ENCODE measurements around the gene SNX1.

SNX1 gene

GRCh38 chr15:64122444-64122843 is 26.7 kb downstream of the SNX1 start (continued):
- TF ChIP-seq ZNF558 (tag by site-specific recombination; IDR thresholded peaks at IDR 0.05) = no peak

- ChIA-PET POLR2A (no interaction called here), CTCF (interaction anchor here (1.2 kb wide), 1 partner anchor 371 kb away, joined by 3 read pairs; no protein-coding TSS in a partner anchor)
- no peaks in the 10 kb centered on the region for H3K9me3 ChIP-seq (ENCODE audit: control insufficient read depth, insufficient read depth, low read depth, low read length)
- no peaks in the 10 kb centered on the region for H3K4me1 ChIP-seq (ENCODE audit: control insufficient read depth, insufficient read depth, low read length)
- TF ChIP-seq ATF2 (tag by site-specific recombination; IDR thresholded peaks at IDR 0.05; ENCODE audit: low read depth) (no peak), ZNF677 (tag by site-specific recombination; IDR thresholded peaks at IDR 0.05) (no peak), ZNF394 (tag by site-specific recombination; IDR thresholded peaks at IDR 0.05; ENCODE audit: borderline replicate concordance) (no peak), ZNF174 (tag by site-specific recombination; IDR thresholded peaks at IDR 0.05) (no peak), ZBTB20 (tag by site-specific recombination; IDR thresholded peaks at IDR 0.05) (no peak), ZNF704 (tag by site-specific recombination; IDR thresholded peaks at IDR 0.05) (no peak), ZNF214 (tag by site-specific recombination; IDR thresholded peaks at IDR 0.05; ENCODE audit: borderline replicate concordance) (no peak), ZNF221 (tag by site-specific recombination; IDR thresholded peaks at IDR 0.05; ENCODE audit: borderline replicate concordance) (no peak), ZBTB49 (tag by site-specific recombination; IDR thresholded peaks at IDR 0.05; ENCODE audit: low read depth) (no peak), ZNF76 (tag by site-specific recombination; IDR thresholded peaks at IDR 0.05; ENCODE audit: borderline replicate concordance, low read depth) (no peak), ZNF280D (tag by site-specific recombination; IDR thresholded peaks at IDR 0.05) (no peak), ZNF654 (tag by site-specific recombination; IDR thresholded peaks at IDR 0.05; ENCODE audit: low read depth) (no peak), ZNF664 (tag by site-specific recombination; IDR thresholded peaks at IDR 0.05) (no peak), ZNF324 (tag by site-specific recombination; IDR thresholded peaks at IDR 0.05) (no peak), ZNF24 (tag by site-specific recombination; IDR thresholded peaks at IDR 0.05) (no peak)
- TF ChIP-seq, protein P1, sequence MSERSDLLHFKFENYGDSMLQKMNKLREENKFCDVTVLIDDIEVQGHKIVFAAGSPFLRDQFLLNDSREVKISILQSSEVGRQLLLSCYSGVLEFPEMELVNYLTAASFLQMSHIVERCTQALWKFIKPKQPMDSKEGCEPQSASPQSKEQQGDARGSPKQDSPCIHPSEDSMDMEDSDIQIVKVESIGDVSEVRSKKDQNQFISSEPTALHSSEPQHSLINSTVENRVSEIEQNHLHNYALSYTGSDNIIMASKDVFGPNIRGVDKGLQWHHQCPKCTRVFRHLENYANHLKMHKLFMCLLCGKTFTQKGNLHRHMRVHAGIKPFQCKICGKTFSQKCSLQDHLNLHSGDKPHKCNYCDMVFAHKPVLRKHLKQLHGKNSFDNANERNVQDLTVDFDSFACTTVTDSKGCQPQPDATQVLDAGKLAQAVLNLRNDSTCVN (tag by site-specific recombination; optimal IDR thresholded peaks at IDR 0.05) = no peak
- H3K27ac ChIP-seq (ENCODE audit: extremely low read depth, low read depth, low read length) = no peak overlapping the region
- peaks cover 13 to 81% of the 10 kb centered on the region in 2 experiments for H3K36me3 ChIP-seq (ENCODE audit: control insufficient read depth in 2 of 2, insufficient read depth in 1 of 2, low read length in 2 of 2)
- H3K4me3 ChIP-seq (ENCODE audit: low read depth, low read length) = no peak overlapping the region
Measured at GRCh38 chr15:64122936-64123351, 27.2 kb downstream of the SNX1 start.

Data from HEK293 (cell line).